HG03045 (cell line): ENCODE measurements around the gene DAB1.

ENCODE experiments used
- ATAC-seq: cut with Tn5 transposase; IDR thresholded peaks from one replicate; pipeline ENCODE4 v1.9.1; 2021; ENCODE audit warnings: mild to moderate bottlenecking, moderate library complexity; ENCODE audit not compliant: unreplicated experiment

DAB1 gene

GRCh38 chr1:57041901-57042300 lies 382.0 kb downstream of the DAB1 start:
- ATAC-seq = no peak

GRCh38 chr1:57040811-57041210 lies 383.0 kb downstream of the DAB1 start:
- no peak for ATAC-seq

- no peak for ATAC-seq
These were observed 386.9 kb downstream of the DAB1 start for GRCh38 chr1:57036641-57037579.

GRCh38 chr1:57034713-57035112 lies 389.1 kb downstream of the DAB1 start:
- ATAC-seq = no peak

- ATAC-seq = no peak
These were observed 390.4 kb downstream of the DAB1 start for GRCh38 chr1:57033222-57034001.

GRCh38 chr1:57026624-57027354 lies 397.1 kb downstream of the DAB1 start:
- no peak for ATAC-seq

- no peak for ATAC-seq
These were observed 399.0 kb downstream of the DAB1 start for GRCh38 chr1:57024855-57025254.

- ATAC-seq = no peak
These were observed 399.4 kb downstream of the DAB1 start for GRCh38 chr1:57024428-57024827.

GRCh38 chr1:57020216-57020615 lies 403.6 kb downstream of the DAB1 start:
- no peak for ATAC-seq

GRCh38 chr1:57019236-57019839 lies 404.5 kb downstream of the DAB1 start:
- ATAC-seq = no peak

GRCh38 chr1:57018119-57018518 lies 405.7 kb downstream of the DAB1 start:
- ATAC-seq = no peak

GRCh38 chr1:57017717-57018116 lies 406.1 kb downstream of the DAB1 start:
- no peak for ATAC-seq

GRCh38 chr1:57017200-57017599 lies 406.7 kb downstream of the DAB1 start:
- ATAC-seq = no peak

GRCh38 chr1:57015071-57015470 lies 408.8 kb downstream of the DAB1 start:
- ATAC-seq = no peak

- ATAC-seq = no peak
These were observed 410.3 kb downstream of the DAB1 start for GRCh38 chr1:57013522-57013921.

GRCh38 chr1:57012315-57012714 lies 411.5 kb downstream of the DAB1 start:
- ATAC-seq = no peak

GRCh38 chr1:57010511-57010910 lies 413.3 kb downstream of the DAB1 start:
- ATAC-seq = no peak

- ATAC-seq = no peak
These were observed 415.9 kb downstream of the DAB1 start for GRCh38 chr1:57007948-57008347.

GRCh38 chr1:57007472-57007871 lies 416.4 kb downstream of the DAB1 start:
- no peak for ATAC-seq

GRCh38 chr1:57003398-57004139 lies 420.3 kb downstream of the DAB1 start:
- ATAC-seq = no peak
